MM.1S (cell line): ENCODE results near the gene MFSD6.
"Not testable (repeated sequence)": the region's sequence is repeated elsewhere in the genome, so short reads cannot be mapped to it uniquely, and the experiment has no call there.

ENCODE experiments used
- DNase-seq: peaks from one replicate; pipeline ENCODE4 v3.0.0-alpha.2; 2015
- H2AFZ ChIP-seq: fragments of 300-600 bp; sonication (generic); 2 replicates; pipeline ENCODE4 v1.6.0; 2016; ENCODE audit warnings: antibody characterized with exemption, low read length
- H3F3A ChIP-seq: fragments of 300-600 bp; sonication (generic); 2 replicates; pipeline ENCODE4 v1.6.1; 2016; ENCODE audit warnings: mild to moderate bottlenecking, antibody characterized with exemption, low read length, moderate library complexity, mixed read lengths; ENCODE audit not compliant: insufficient read depth
- H3K27ac ChIP-seq: fragments of 300-600 bp; sonication (generic); 2 replicates; pipeline ENCODE4 v1.5.1; 2016; ENCODE audit warnings: mild to moderate bottlenecking, low read length
- H3K27me3 ChIP-seq: fragments of 300-600 bp; sonication (generic); replicated peaks from 2 replicates; pipeline ENCODE4 v1.6.0; 2016; ENCODE audit warnings: low read length; ENCODE audit not compliant: insufficient read depth
- H3K36me3 ChIP-seq: fragments of 300-600 bp; sonication (generic); replicated peaks from 2 replicates; pipeline ENCODE4 v1.6.1; 2016; ENCODE audit warnings: mild to moderate bottlenecking, low read length, mixed read lengths; ENCODE audit not compliant: insufficient read depth
- H3K4me1 ChIP-seq: fragments of 300-600 bp; sonication (generic); 2 replicates; pipeline ENCODE4 v1.6.1; 2016; ENCODE audit warnings: low read length, mixed read lengths
- H3K4me2 ChIP-seq: fragments of 300-600 bp; sonication (generic); 2 replicates; pipeline ENCODE4 v1.6.0; 2016; ENCODE audit warnings: low read depth, low read length
- H3K4me3 ChIP-seq: fragments of 300-600 bp; sonication (generic); 2 replicates; pipeline ENCODE4 v1.5.1; 2016; ENCODE audit warnings: low read length, mixed read lengths
- H3K79me2 ChIP-seq: fragments of 300-600 bp; sonication (generic); 2 replicates; pipeline ENCODE4 v1.6.1; 2016; ENCODE audit warnings: mixed run types, low read length, mixed read lengths
- H3K9ac ChIP-seq: fragments of 300-600 bp; sonication (generic); 2 replicates; pipeline ENCODE4 v1.6.1; 2016; ENCODE audit warnings: low read length, mixed read lengths
- H3K9me2 ChIP-seq: fragments of 300-600 bp; sonication (generic); replicated peaks from 2 replicates; pipeline ENCODE4 v1.6.1; 2016; ENCODE audit warnings: mild to moderate bottlenecking, low read length, mixed read lengths; ENCODE audit not compliant: insufficient read depth
- H3K9me3 ChIP-seq: fragments of 300-600 bp; sonication (generic); replicated peaks from 2 replicates; pipeline ENCODE4 v1.6.1; 2016; ENCODE audit warnings: mild to moderate bottlenecking, low read length, mixed read lengths; ENCODE audit not compliant: insufficient read depth
- H4K20me1 ChIP-seq: fragments of 300-600 bp; sonication (generic); 2 replicates; pipeline ENCODE4 v1.6.1; 2016; ENCODE audit warnings: mild to moderate bottlenecking, low read length, moderate library complexity, mixed read lengths; ENCODE audit not compliant: insufficient read depth
- CTCF ChIP-seq: fragments of 300-600 bp; sonication (generic); IDR thresholded peaks from 2 replicates; pipeline ENCODE4 v1.5.1; 2016; ENCODE audit warnings: antibody characterized with exemption, low read length, mixed read lengths
- EZH2 ChIP-seq: fragments of 300-600 bp; sonication (generic); optimal IDR thresholded peaks from 2 replicates; pipeline ENCODE3; 2017; ENCODE audit warnings: low read depth, mild to moderate bottlenecking, antibody characterized with exemption, low read length, mixed read lengths
- EZH2phosphoT487 ChIP-seq: fragments of 300-600 bp; sonication (generic); IDR thresholded peaks from 2 replicates; pipeline ENCODE4 v1.6.1; 2018; ENCODE audit warnings: antibody characterized with exemption, low read length

MFSD6 gene

DNA sequence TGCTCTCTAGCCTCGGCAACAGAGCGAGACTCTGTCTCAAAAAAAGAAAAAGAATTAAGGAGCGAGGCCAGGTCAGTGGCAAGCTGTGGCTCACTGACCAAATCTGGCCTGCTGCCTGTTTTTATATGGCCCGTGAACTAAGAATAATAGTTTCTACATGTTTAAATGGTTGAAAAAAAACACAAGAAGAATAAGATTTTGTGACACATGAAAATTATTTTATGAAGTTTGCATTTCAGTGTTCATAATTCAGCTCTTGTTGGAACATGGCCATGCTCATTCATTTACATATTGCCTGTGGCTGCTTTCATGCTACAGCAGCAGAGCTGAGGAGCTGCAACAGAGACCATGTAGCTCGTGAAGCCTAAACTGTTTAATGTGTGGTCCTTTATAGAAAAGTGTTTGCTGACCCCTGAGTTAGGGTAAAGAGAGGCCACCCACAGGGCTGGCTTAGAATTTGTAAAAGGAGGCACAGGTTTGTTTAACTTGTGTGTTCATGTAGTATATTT lies 59.5 kb downstream of the MFSD6 start:
- no peak overlapping the region for H2AFZ ChIP-seq
- no peaks in the 10 kb centered on the region for H3K9me3 ChIP-seq
- no peaks in the 10 kb centered on the region for H3K36me3 ChIP-seq
- peaks cover 11% of the 10 kb centered on the region; the same call in 1 of the 2 replicates for H3F3A ChIP-seq
- no peak overlapping the region for H3K4me2 ChIP-seq
- DNase-seq, result no peak
- no peak overlapping the region for H3K4me3 ChIP-seq
- no peaks in the 10 kb centered on the region for H3K27me3 ChIP-seq
- no peak overlapping the region for H3K9ac ChIP-seq
- H3K4me1 ChIP-seq, result peaks cover 32% of the 10 kb centered on the region
- no peaks in the 10 kb centered on the region for H4K20me1 ChIP-seq
- no peak overlapping the region for H3K27ac ChIP-seq
- TF ChIP-seq EZH2 (no peak), EZH2phosphoT487 (no peak), CTCF (no peak)
- H3K9me2 ChIP-seq, result no peaks in the 10 kb centered on the region
- H3K79me2 ChIP-seq, result peaks cover 18% of the 10 kb centered on the region; the same call in 1 of the 2 replicates

- H3K36me3 ChIP-seq, H3K9ac ChIP-seq, H3K4me3 ChIP-seq, H4K20me1 ChIP-seq, H3K27ac ChIP-seq, DNase-seq, H3K9me2 ChIP-seq, H3K9me3 ChIP-seq, H3K4me2 ChIP-seq, H2AFZ ChIP-seq, H3K27me3 ChIP-seq: not testable (repeated sequence)
- peaks cover 32% of the 10 kb centered on the region for H3K4me1 ChIP-seq
- peaks cover 12% of the 10 kb centered on the region; the same call in 1 of the 2 replicates for H3K79me2 ChIP-seq
- peaks cover 11% of the 10 kb centered on the region; the same call in 1 of the 2 replicates for H3F3A ChIP-seq
Measured at GRCh38 chr2:190468354-190468753, 60.2 kb downstream of the MFSD6 start.

DNA sequence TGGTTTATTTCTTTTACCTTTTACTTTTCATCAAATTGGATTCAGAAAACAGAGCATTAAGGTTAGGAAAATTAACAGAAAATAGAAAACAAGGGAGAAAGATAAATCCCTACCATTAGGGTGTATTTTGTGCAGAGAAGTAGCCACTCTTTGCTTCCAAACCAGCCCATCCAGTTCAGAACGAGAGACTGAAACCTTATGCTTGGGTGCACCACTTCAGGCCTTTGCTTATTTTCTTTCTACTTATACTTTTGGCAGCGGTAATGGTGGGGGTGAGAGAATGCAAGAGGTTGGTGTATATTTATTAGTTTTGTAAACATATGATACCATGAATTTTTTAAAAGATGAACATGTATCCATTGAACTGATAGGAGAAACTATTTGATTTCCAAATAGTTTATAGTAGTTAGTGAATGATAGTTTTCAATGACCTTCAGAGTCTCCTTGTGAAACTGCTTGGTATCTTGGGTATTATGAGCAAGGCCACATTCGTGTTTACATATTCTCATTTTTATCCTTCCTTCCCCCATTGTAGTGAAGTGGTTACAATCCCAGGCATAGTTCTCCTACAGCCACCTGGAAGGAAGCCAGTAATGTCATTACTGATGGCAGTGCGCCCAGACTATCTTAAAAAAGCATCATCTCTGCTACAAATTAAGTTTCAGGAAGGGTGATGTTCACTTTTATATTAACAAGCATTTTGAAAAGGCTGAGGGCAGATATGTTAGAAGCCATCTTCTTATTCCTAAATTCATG lies 60.8 kb downstream of the MFSD6 start:
- Histone ChIP-seq H3F3A (peaks cover 11% of the 10 kb centered on the region; the same call in 1 of the 2 replicates), H4K20me1 (no peaks in the 10 kb centered on the region), H3K79me2 (peaks cover 12% of the 10 kb centered on the region; the same call in 1 of the 2 replicates), H3K9me2 (no peaks in the 10 kb centered on the region), H3K27ac (no peak overlapping the region), H3K4me1 (peaks cover 30% of the 10 kb centered on the region), H2AFZ (no peak overlapping the region), H3K9me3 (no peaks in the 10 kb centered on the region), H3K27me3 (no peaks in the 10 kb centered on the region), H3K4me2 (no peak overlapping the region), H3K36me3 (no peaks in the 10 kb centered on the region), H3K9ac (no peak overlapping the region), H3K4me3 (no peak overlapping the region)
- TF ChIP-seq EZH2 (no peak), CTCF (no peak), EZH2phosphoT487 (no peak)
- DNase-seq, result no peak

DNA sequence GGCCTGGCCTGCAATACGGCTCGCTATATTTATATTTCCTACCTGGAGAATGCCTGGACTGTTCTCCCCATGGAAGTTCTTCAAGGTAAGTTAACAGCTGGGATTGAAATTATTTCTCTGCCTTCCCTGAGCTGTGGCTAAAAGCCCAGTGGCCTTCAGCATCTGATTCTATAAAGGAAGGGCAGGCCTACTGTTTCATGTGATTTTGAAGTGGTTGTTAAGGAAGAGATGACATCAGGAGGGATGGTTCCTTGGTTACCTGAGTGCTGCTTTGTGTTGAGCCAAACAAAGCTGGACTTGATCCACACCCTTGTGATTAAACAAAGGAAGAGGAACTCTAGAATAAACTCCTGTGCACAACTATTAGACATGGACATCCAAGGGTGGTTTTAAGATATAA lies 61.6 kb downstream of the MFSD6 start:
- Histone ChIP-seq H3K4me2 (no peak overlapping the region), H4K20me1 (no peaks in the 10 kb centered on the region), H3K79me2 (peaks cover 8% of the 10 kb centered on the region; the same call in 1 of the 2 replicates), H2AFZ (no peak overlapping the region), H3K9me3 (no peaks in the 10 kb centered on the region), H3K9ac (no peak overlapping the region), H3K4me3 (no peak overlapping the region), H3K36me3 (no peaks in the 10 kb centered on the region), H3K4me1 (peaks cover 22% of the 10 kb centered on the region), H3K9me2 (no peaks in the 10 kb centered on the region), H3F3A (peaks cover 7% of the 10 kb centered on the region; the same call in 1 of the 2 replicates), H3K27ac (no peak overlapping the region), H3K27me3 (no peaks in the 10 kb centered on the region)
- DNase-seq, result no peak
- TF ChIP-seq EZH2phosphoT487 (no peak), CTCF (no peak), EZH2 (no peak)
